ENCODE measurements around the gene RTP4.

RTP4 gene

DNA sequence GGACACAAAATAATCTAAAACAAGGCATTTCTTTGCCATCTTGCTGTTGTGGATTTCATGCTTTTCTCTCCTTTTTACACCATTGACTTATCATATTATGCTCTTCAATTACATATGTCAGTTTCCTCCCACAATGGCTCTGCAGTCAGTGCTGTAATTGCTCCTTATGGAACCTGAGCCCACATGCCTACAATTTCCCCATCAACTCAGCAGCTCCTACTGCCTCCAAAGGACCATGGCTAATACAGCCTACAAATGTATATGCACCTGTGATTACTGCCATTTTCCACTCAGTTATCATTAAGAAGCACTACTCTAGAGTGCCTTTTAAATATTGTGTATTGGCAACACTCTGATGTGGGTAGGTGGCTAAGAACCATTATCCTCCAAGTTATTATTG, 30.8 kb downstream of the RTP4 start:
- TF ChIP-seq GATA3 (IDR thresholded peaks at IDR 0.05; ENCODE audit: low read depth, low read length), result no peak
- no peak for TF ChIP-seq GATA2 (IDR thresholded peaks at IDR 0.05; ENCODE audit: low read depth, low read length)

GRCh38 chr3:187400756-187401155, 32.6 kb downstream of the RTP4 start:
- no peak for TF ChIP-seq GATA2 (IDR thresholded peaks at IDR 0.05; ENCODE audit: low read depth, low read length)
- TF ChIP-seq GATA3 (IDR thresholded peaks at IDR 0.05; ENCODE audit: low read depth, low read length), result no peak

GRCh38 chr3:187401856-187402255, 33.7 kb downstream of the RTP4 start:
- TF ChIP-seq GATA3 (IDR thresholded peaks at IDR 0.05; ENCODE audit: low read depth, low read length) (no peak), GATA2 (IDR thresholded peaks at IDR 0.05; ENCODE audit: low read depth, low read length) (no peak)

- TF ChIP-seq GATA3 (IDR thresholded peaks at IDR 0.05; ENCODE audit: low read depth, low read length) (no peak), GATA2 (IDR thresholded peaks at IDR 0.05; ENCODE audit: low read depth, low read length) (no peak)
Observed at GRCh38 chr3:187403768-187404288, 35.6 kb downstream of the RTP4 start.

DNA sequence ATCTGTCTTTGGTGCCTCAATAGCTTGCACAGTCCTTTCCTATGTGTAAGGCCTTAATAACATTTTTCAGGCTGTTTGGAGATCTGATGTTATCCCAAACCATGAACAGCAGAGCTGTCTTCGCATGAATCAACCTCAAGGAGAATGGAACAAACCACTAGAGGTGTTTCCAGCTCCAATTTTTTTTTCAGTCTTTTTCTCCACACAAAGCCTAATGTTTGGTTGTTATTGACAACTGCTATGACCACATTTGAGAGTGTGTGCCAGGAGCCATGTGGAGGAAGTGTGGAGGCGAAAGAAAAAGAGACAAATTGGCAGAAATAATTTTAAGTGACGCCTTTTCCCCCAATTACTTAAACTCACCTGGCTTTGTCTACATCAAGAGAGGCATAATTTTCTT, 38.7 kb downstream of the RTP4 start:
- no peak for TF ChIP-seq GATA2 (IDR thresholded peaks at IDR 0.05; ENCODE audit: low read depth, low read length)
- no peak for TF ChIP-seq GATA3 (IDR thresholded peaks at IDR 0.05; ENCODE audit: low read depth, low read length)
